MCF 10A (cell line): ENCODE results near the gene SRSF3. TPM values are rescaled to one million over a fixed set of nuclear protein-coding genes. Genes with fewer than 3 reads are reported as not detected.
A peak's percentile ranks its signal among the peaks of the same experiment; 100 is the strongest.
"Not testable (repeated sequence)": the region's sequence is repeated elsewhere in the genome, so short reads cannot be mapped to it uniquely, and the experiment has no call there.

Experiments
- BruUV-seq: library from RNA; stranded (reverse); fragments of 400-500 nt; replicated peaks from 2 replicates; lab custom pipeline; 2021; lab: Mats Ljungman, UMichigan
- CTCF ChIA-PET: fragments of 300-600 bp; sonication (Branson Sonifier 250); formaldehyde crosslinking; extraction: SDS; loops from one replicate; lab custom pipeline; 2021; ENCODE audit warnings: antibody characterized with exemption, inconsistent platforms; lab: Yijun Ruan, JAX
- POLR2A ChIA-PET: fragments of 300-600, 350-650 bp; sonication (Branson Sonifier 250); formaldehyde crosslinking; extraction: SDS; loops from one replicate; lab custom pipeline; 2020; ENCODE audit warnings: antibody characterized with exemption, inconsistent platforms; lab: Yijun Ruan, JAX
- DNase-seq: peaks from one replicate; pipeline ENCODE4 v3.0.0-alpha.2; 2018; ENCODE audit not compliant: unreplicated experiment
- H3K27ac Mint-ChIP-seq: one replicate; pipeline ENCODE4 v1.8.0; 2022; ENCODE audit warnings: mild to moderate bottlenecking, low read depth, mixed read lengths; ENCODE audit not compliant: unreplicated experiment
- H3K27me3 Mint-ChIP-seq: one replicate; pipeline ENCODE4 v1.8.0; 2022; ENCODE audit warnings: mixed read lengths; ENCODE audit not compliant: insufficient read depth, unreplicated experiment
- H3K36me3 Mint-ChIP-seq: one replicate; pipeline ENCODE4 v1.8.0; 2022; ENCODE audit warnings: mild to moderate bottlenecking, moderate library complexity, mixed read lengths; ENCODE audit not compliant: insufficient read depth, unreplicated experiment
- H3K4me1 Mint-ChIP-seq: one replicate; pipeline ENCODE4 v1.8.0; 2022; ENCODE audit warnings: mixed read lengths; ENCODE audit not compliant: insufficient read depth, unreplicated experiment
- H3K4me3 Mint-ChIP-seq: one replicate; pipeline ENCODE4 v1.8.0; 2022; ENCODE audit warnings: mild to moderate bottlenecking, moderate library complexity, mixed read lengths; ENCODE audit not compliant: unreplicated experiment
- H3K9me3 Mint-ChIP-seq: one replicate; pipeline ENCODE4 v1.8.0; 2022; ENCODE audit warnings: mixed read lengths; ENCODE audit not compliant: unreplicated experiment
- CTCF ChIP-seq: fragments of 200-600 bp; IDR thresholded peaks from one replicate; pipeline ENCODE4 v1.8.0; 2022; ENCODE audit warnings: antibody characterized with exemption, mild to moderate bottlenecking; ENCODE audit not compliant: unreplicated experiment
- intact Hi-C: fragments of 100-400 bp; cut with micrococcal nuclease; formaldehyde crosslinking; loops from 2 replicates; pipeline ENCODE4 v1.14.1; 2022
- total RNA-seq: library from RNA; stranded (reverse); gene quantifications from 2 replicates; pipeline ENCODE4 v1.2.3, GENCODE V29; 2022

SRSF3 gene
- total RNA-seq, 1 experiment from 2014 or later = 364 TPM

- Mint-ChIP-seq H3K27ac (peak overlapping the region; percentile 63), H3K4me3 (no peak overlapping the region), H3K4me1 (peaks cover 20% of the 10 kb centered on the region), H3K9me3 (no peaks in the 10 kb centered on the region), H3K36me3 (no peaks in the 10 kb centered on the region), H3K27me3 (no peaks in the 10 kb centered on the region)
- TF ChIP-seq CTCF = no peak
- BruUV-seq = no TSS peak
- POLR2A ChIA-PET = interaction anchor here (1.2 to 6.4 kb wide), 6 partner anchors 15 to 161 kb away, joined by 3 to 72 read pairs (median 5); partner anchors contain the start of genes SRSF3 and STK38
- intact Hi-C loops = no loop called here
- DNase-seq = no peak
- CTCF ChIA-PET = interaction anchor here (0.6 to 1.8 kb wide), 7 partner anchors 11 to 462 kb away, joined by 3 to 9 read pairs (median 4); no protein-coding TSS in a partner anchor
These were observed 14.0 kb upstream of the SRSF3 start for GRCh38 chr6:36580184-36580526.

- Mint-ChIP-seq H3K36me3 (no peaks in the 10 kb centered on the region), H3K9me3 (no peaks in the 10 kb centered on the region), H3K4me3 (no peak overlapping the region), H3K4me1 (peaks cover 20% of the 10 kb centered on the region), H3K27ac (no peak overlapping the region), H3K27me3 (no peaks in the 10 kb centered on the region)
- TF ChIP-seq CTCF = no peak
- intact Hi-C loops = no loop called here
- no TSS peak for BruUV-seq
- POLR2A ChIA-PET = interaction anchor here (0.6 to 1.9 kb wide), 4 partner anchors 12 to 506 kb away, joined by 3 to 6 read pairs (median 4); partner anchors contain the start of gene SRSF3
- no peak for DNase-seq
- CTCF ChIA-PET = interaction anchor here (0.7 to 0.9 kb wide), 2 partner anchors 66 to 177 kb away, joined by 3 read pairs; no protein-coding TSS in a partner anchor
These were observed 12.4 kb upstream of the SRSF3 start for GRCh38 chr6:36581716-36582115.

- BruUV-seq = no TSS peak
- no peak for DNase-seq
- CTCF ChIA-PET = interaction anchor here (0.5 to 0.9 kb wide), 3 partner anchors 8 to 462 kb away, joined by 3 to 4 read pairs (median 4); no protein-coding TSS in a partner anchor
- no peak for TF ChIP-seq CTCF
- no peaks in the 10 kb centered on the region for H3K27me3 Mint-ChIP-seq
- POLR2A ChIA-PET = interaction anchor here (1.3 to 2.9 kb wide), 2 partner anchors 9 to 40 kb away, joined by 3 to 6 read pairs; no protein-coding TSS in a partner anchor
- H3K4me3 Mint-ChIP-seq = no peak overlapping the region
- H3K27ac Mint-ChIP-seq = no peak overlapping the region
- intact Hi-C loops = no loop called here
- peaks cover 4% of the 10 kb centered on the region for H3K4me1 Mint-ChIP-seq
- H3K36me3 Mint-ChIP-seq = no peaks in the 10 kb centered on the region
- no peaks in the 10 kb centered on the region for H3K9me3 Mint-ChIP-seq
These were observed 7.6 kb upstream of the SRSF3 start for GRCh38 chr6:36586606-36587005.

GRCh38 chr6:36589025-36589400 is 5.1 kb upstream of the SRSF3 start:
- H3K27me3 Mint-ChIP-seq, BruUV-seq, POLR2A ChIA-PET, H3K4me3 Mint-ChIP-seq, H3K9me3 Mint-ChIP-seq, intact Hi-C loops, H3K36me3 Mint-ChIP-seq, H3K27ac Mint-ChIP-seq, H3K4me1 Mint-ChIP-seq, DNase-seq: not testable (repeated sequence)
- CTCF ChIA-PET = interaction anchor here (1.0 kb wide), 1 partner anchor 43 kb away, joined by 3 read pairs; no protein-coding TSS in a partner anchor
